Measurements from ENCODE around the gene CFAP45. TPM values are rescaled to one million over a fixed set of nuclear protein-coding genes. Genes with fewer than 3 reads are reported as not detected.

The CFAP45 gene
- polyA plus RNA-seq, 1 of the 3 experiments (the other 2 are of a cell fraction) = 0.74 TPM

DNA sequence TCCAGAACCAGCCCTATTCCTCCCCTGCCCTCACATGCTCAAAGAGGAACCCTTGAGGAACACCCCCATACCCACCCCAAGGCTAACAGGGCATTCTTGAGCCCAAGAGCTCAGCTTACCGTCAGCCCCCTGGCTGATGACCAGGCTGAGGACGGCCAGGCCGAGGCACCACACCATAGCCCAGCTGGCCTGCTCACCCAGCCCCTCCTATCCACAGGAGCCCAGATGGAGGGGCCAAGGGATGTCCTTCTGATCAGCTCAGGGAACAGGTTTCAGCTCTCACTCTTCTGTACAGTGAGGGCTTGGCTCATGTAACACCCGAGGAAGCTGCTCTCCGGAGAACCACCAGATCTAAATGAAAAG is 43.3 kb upstream of the CFAP45 start:
- DNase-seq = no peak
- Histone ChIP-seq H3K4me1 (ENCODE audit: control insufficient read depth in 1 of 2, insufficient read depth in 2 of 2, low read depth in 1 of 2, low read length in 1 of 2) (peaks cover 0 to 36% of the 10 kb centered on the region in 2 experiments; a peak in 1 of 4 replicates), H4K20me1 (ENCODE audit: insufficient read depth) (no peaks in the 10 kb centered on the region), H3K27me3 (ENCODE audit: insufficient read depth) (no peaks in the 10 kb centered on the region), H3K27ac (ENCODE audit: low read depth in 2 of 2, low read length in 1 of 2) (no peak overlapping the region), H3F3A (replicated peaks; ENCODE audit: insufficient read depth) (no peaks in the 10 kb centered on the region), H3K4me3 (ENCODE audit: low read depth in 2 of 2, low read length in 1 of 2) (no peak overlapping the region), H3K36me3 (replicated peaks in 1 of 2; ENCODE audit: control insufficient read depth in 1 of 2, insufficient read depth in 2 of 2, low read length in 1 of 2) (no peaks in the 10 kb centered on the region), H3K9ac (no peak overlapping the region), H2AFZ (ENCODE audit: low read depth) (no peak overlapping the region), H3K79me2 (ENCODE audit: insufficient read depth) (no peaks in the 10 kb centered on the region), H3K4me2 (no peak overlapping the region), H3K9me2 (no peaks in the 10 kb centered on the region), H3K9me3 (no peaks in the 10 kb centered on the region)
- TF ChIP-seq FOSL2 (IDR thresholded peaks at IDR 0.05; ENCODE audit: borderline replicate concordance, low read depth) = no peak
- TF ChIP-seq, protein P1, sequence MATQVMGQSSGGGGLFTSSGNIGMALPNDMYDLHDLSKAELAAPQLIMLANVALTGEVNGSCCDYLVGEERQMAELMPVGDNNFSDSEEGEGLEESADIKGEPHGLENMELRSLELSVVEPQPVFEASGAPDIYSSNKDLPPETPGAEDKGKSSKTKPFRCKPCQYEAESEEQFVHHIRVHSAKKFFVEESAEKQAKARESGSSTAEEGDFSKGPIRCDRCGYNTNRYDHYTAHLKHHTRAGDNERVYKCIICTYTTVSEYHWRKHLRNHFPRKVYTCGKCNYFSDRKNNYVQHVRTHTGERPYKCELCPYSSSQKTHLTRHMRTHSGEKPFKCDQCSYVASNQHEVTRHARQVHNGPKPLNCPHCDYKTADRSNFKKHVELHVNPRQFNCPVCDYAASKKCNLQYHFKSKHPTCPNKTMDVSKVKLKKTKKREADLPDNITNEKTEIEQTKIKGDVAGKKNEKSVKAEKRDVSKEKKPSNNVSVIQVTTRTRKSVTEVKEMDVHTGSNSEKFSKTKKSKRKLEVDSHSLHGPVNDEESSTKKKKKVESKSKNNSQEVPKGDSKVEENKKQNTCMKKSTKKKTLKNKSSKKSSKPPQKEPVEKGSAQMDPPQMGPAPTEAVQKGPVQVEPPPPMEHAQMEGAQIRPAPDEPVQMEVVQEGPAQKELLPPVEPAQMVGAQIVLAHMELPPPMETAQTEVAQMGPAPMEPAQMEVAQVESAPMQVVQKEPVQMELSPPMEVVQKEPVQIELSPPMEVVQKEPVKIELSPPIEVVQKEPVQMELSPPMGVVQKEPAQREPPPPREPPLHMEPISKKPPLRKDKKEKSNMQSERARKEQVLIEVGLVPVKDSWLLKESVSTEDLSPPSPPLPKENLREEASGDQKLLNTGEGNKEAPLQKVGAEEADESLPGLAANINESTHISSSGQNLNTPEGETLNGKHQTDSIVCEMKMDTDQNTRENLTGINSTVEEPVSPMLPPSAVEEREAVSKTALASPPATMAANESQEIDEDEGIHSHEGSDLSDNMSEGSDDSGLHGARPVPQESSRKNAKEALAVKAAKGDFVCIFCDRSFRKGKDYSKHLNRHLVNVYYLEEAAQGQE (IDR thresholded peaks at IDR 0.05; ENCODE audit: low read depth, low read length) = no peak
- TF ChIP-seq, protein P2, sequence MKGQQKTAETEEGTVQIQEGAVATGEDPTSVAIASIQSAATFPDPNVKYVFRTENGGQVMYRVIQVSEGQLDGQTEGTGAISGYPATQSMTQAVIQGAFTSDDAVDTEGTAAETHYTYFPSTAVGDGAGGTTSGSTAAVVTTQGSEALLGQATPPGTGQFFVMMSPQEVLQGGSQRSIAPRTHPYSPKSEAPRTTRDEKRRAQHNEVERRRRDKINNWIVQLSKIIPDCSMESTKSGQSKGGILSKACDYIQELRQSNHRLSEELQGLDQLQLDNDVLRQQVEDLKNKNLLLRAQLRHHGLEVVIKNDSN (IDR thresholded peaks at IDR 0.05; ENCODE audit: borderline replicate concordance, low read depth) = no peak
- TF ChIP-seq, protein P3, sequence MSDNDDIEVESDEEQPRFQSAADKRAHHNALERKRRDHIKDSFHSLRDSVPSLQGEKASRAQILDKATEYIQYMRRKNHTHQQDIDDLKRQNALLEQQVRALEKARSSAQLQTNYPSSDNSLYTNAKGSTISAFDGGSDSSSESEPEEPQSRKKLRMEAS (IDR thresholded peaks at IDR 0.05; ENCODE audit: low read depth) = no peak
- no peak for TF ChIP-seq MXI1 (IDR thresholded peaks at IDR 0.05; ENCODE audit: low read depth, low read length)
- no peak for TF ChIP-seq NFIC (IDR thresholded peaks at IDR 0.05; ENCODE audit: borderline replicate concordance)
- TF ChIP-seq EZH2phosphoT487 (IDR thresholded peaks at IDR 0.05; ENCODE audit: borderline replicate concordance, low read depth) = no peak
- no peak for TF ChIP-seq FOXM1 (IDR thresholded peaks at IDR 0.05; ENCODE audit: low read depth)
- TF ChIP-seq, protein P4, sequence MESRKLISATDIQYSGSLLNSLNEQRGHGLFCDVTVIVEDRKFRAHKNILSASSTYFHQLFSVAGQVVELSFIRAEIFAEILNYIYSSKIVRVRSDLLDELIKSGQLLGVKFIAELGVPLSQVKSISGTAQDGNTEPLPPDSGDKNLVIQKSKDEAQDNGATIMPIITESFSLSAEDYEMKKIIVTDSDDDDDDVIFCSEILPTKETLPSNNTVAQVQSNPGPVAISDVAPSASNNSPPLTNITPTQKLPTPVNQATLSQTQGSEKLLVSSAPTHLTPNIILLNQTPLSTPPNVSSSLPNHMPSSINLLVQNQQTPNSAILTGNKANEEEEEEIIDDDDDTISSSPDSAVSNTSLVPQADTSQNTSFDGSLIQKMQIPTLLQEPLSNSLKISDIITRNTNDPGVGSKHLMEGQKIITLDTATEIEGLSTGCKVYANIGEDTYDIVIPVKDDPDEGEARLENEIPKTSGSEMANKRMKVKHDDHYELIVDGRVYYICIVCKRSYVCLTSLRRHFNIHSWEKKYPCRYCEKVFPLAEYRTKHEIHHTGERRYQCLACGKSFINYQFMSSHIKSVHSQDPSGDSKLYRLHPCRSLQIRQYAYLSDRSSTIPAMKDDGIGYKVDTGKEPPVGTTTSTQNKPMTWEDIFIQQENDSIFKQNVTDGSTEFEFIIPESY (IDR thresholded peaks at IDR 0.05; ENCODE audit: borderline replicate concordance, low read depth) = no peak
- no peak for TF ChIP-seq POLR2AphosphoS5 (IDR thresholded peaks at IDR 0.05; ENCODE audit: low read depth, low read length)
- TF ChIP-seq RFX5 (IDR thresholded peaks at IDR 0.05; ENCODE audit: low read length) = no peak
- TF ChIP-seq TEAD4 (IDR thresholded peaks at IDR 0.05; ENCODE audit: borderline replicate concordance, insufficient read depth) = no peak
- CTCF ChIA-PET = interaction anchor here (0.7 to 6.3 kb wide), 3 partner anchors 10 to 164 kb away, joined by 3 to 101 read pairs (median 4); no protein-coding TSS in a partner anchor
- POLR2A ChIA-PET = interaction anchor here (0.9 kb wide), 1 partner anchor 9 kb away, joined by 3 read pairs; no protein-coding TSS in a partner anchor
- 92% methylated on average over 3 of the region's 5 CpGs for WGBS (ENCODE audit: low lambda C conversion rate)

All from SK-N-SH (cell line).